ENCODE measurements around the gene SOCS3.

Gene SOCS3

GRCh38 chr17:78347453-78347852 is 12.4 kb downstream of the SOCS3 start:
- TF ChIP-seq TAF1 (IDR thresholded peaks at IDR 0.05; ENCODE audit: borderline replicate concordance, insufficient read depth, low read length), result no peak
- no peak for TF ChIP-seq REST (IDR thresholded peaks at IDR 0.05; ENCODE audit: insufficient read depth in 1 of 2, low read depth in 2 of 2, low read length in 2 of 2)
- no peak for TF ChIP-seq SIN3A (IDR thresholded peaks at IDR 0.05; ENCODE audit: borderline replicate concordance, insufficient read depth, low read length)
- TF ChIP-seq FOXP2 (optimal IDR thresholded peaks at IDR 0.05; ENCODE audit: borderline replicate concordance, extremely low read depth, extremely low read length, insufficient read depth), result no peak
- TF ChIP-seq POLR2AphosphoS5 (IDR thresholded peaks at IDR 0.05; ENCODE audit: low read depth, low read length), result no peak

- TF ChIP-seq SIN3A (IDR thresholded peaks at IDR 0.05; ENCODE audit: borderline replicate concordance, insufficient read depth, low read length), result no peak
- TF ChIP-seq REST (IDR thresholded peaks at IDR 0.05; ENCODE audit: insufficient read depth in 1 of 2, low read depth in 2 of 2, low read length in 2 of 2), result no peak
- no peak for TF ChIP-seq POLR2AphosphoS5 (IDR thresholded peaks at IDR 0.05; ENCODE audit: low read depth, low read length)
- TF ChIP-seq TAF1 (IDR thresholded peaks at IDR 0.05; ENCODE audit: borderline replicate concordance, insufficient read depth, low read length), result no peak
- TF ChIP-seq FOXP2 (optimal IDR thresholded peaks at IDR 0.05; ENCODE audit: borderline replicate concordance, extremely low read depth, extremely low read length, insufficient read depth), result no peak
Observed at GRCh38 chr17:78346605-78347250, 13.1 kb downstream of the SOCS3 start.

GRCh38 chr17:78345791-78346494 is 13.9 kb downstream of the SOCS3 start:
- no peak for TF ChIP-seq FOXP2 (optimal IDR thresholded peaks at IDR 0.05; ENCODE audit: borderline replicate concordance, extremely low read depth, extremely low read length, insufficient read depth)
- no peak for TF ChIP-seq SIN3A (IDR thresholded peaks at IDR 0.05; ENCODE audit: borderline replicate concordance, insufficient read depth, low read length)
- no peak for TF ChIP-seq TAF1 (IDR thresholded peaks at IDR 0.05; ENCODE audit: borderline replicate concordance, insufficient read depth, low read length)
- TF ChIP-seq REST (IDR thresholded peaks at IDR 0.05; ENCODE audit: insufficient read depth in 1 of 2, low read depth in 2 of 2, low read length in 2 of 2), result no peak
- no peak for TF ChIP-seq POLR2AphosphoS5 (IDR thresholded peaks at IDR 0.05; ENCODE audit: low read depth, low read length)

- TF ChIP-seq FOXP2 (optimal IDR thresholded peaks at IDR 0.05; ENCODE audit: borderline replicate concordance, extremely low read depth, extremely low read length, insufficient read depth) (no peak), TAF1 (IDR thresholded peaks at IDR 0.05; ENCODE audit: borderline replicate concordance, insufficient read depth, low read length) (no peak), REST (IDR thresholded peaks at IDR 0.05; ENCODE audit: insufficient read depth in 1 of 2, low read depth in 2 of 2, low read length in 2 of 2) (no peak), SIN3A (IDR thresholded peaks at IDR 0.05; ENCODE audit: borderline replicate concordance, insufficient read depth, low read length) (no peak), POLR2AphosphoS5 (IDR thresholded peaks at IDR 0.05; ENCODE audit: low read depth, low read length) (no peak)
Observed at GRCh38 chr17:78345172-78345571, 14.7 kb downstream of the SOCS3 start.

Data from PFSK-1 (cell line).